DND-41 (cell line): Measurements from ENCODE around the gene LSM4.

ENCODE experiments used
- EZH2 ChIP-seq: IDR thresholded peaks from 3 replicates; pipeline ENCODE4 v1.6.1; 2012; ENCODE audit warnings: borderline replicate concordance, low read depth, mild to moderate bottlenecking, moderate library complexity, low read length, inconsistent platforms; ENCODE audit not compliant: severe bottlenecking
- TF ChIP-seq, protein P1 (sequence below): IDR thresholded peaks from 2 replicates; pipeline ENCODE4 v1.5.1; 2012; ENCODE audit warnings: borderline replicate concordance, low read length, moderate library complexity, mild to moderate bottlenecking; ENCODE audit not compliant: poor library complexity, severe bottlenecking; ENCODE audit errors: extremely low read depth

GRCh38 chr19:18297308-18297707 lies 25.6 kb downstream of the LSM4 start:
- TF ChIP-seq, protein P1, sequence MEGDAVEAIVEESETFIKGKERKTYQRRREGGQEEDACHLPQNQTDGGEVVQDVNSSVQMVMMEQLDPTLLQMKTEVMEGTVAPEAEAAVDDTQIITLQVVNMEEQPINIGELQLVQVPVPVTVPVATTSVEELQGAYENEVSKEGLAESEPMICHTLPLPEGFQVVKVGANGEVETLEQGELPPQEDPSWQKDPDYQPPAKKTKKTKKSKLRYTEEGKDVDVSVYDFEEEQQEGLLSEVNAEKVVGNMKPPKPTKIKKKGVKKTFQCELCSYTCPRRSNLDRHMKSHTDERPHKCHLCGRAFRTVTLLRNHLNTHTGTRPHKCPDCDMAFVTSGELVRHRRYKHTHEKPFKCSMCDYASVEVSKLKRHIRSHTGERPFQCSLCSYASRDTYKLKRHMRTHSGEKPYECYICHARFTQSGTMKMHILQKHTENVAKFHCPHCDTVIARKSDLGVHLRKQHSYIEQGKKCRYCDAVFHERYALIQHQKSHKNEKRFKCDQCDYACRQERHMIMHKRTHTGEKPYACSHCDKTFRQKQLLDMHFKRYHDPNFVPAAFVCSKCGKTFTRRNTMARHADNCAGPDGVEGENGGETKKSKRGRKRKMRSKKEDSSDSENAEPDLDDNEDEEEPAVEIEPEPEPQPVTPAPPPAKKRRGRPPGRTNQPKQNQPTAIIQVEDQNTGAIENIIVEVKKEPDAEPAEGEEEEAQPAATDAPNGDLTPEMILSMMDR: no peak
- TF ChIP-seq EZH2: no peak
